Endothelial cell of umbilical vein (primary cell): ENCODE results near the gene C8A. TPM values are rescaled to one million over a fixed set of nuclear protein-coding genes. Genes with fewer than 3 reads are reported as not detected.

Experiments
- BruUV-seq: library from RNA; stranded (reverse); fragments of 400-500 nt; replicated peaks from 2 replicates; lab custom pipeline; 2021; lab: Mats Ljungman, UMichigan
- CTCF ChIA-PET: fragments of 300-600, 350-600 bp; sonication (Branson Sonifier 250); formaldehyde crosslinking; loops from one replicate; lab custom pipeline; 2021; ENCODE audit warnings: antibody characterized with exemption, inconsistent platforms; lab: Charles Lee
- POLR2A ChIA-PET: fragments of 300-600, 350-600 bp; sonication (Branson Sonifier 250); formaldehyde crosslinking; loops from one replicate; lab custom pipeline; 2021; ENCODE audit warnings: antibody characterized with exemption, inconsistent platforms; lab: Charles Lee
- DNase-seq: peaks from one replicate; pipeline ENCODE4 v3.0.0-alpha.2; 2011; ENCODE audit warnings: low read depth, low spot score
- FAIRE-seq: peaks from 2 replicates; lab custom pipeline; 2011; peaks lifted over from hg19 to GRCh38; lab: Jason Lieb, UNC
- H2AFZ ChIP-seq: 2 replicates; pipeline ENCODE4 v1.6.0; 2012; ENCODE audit warnings: low read depth, low read length, control low read depth, inconsistent platforms
- H3K27ac ChIP-seq: 2 replicates; pipeline ENCODE4 v1.5.1; 2011; ENCODE audit warnings: low read depth, mild to moderate bottlenecking, control low read depth, low read length, moderate library complexity; ENCODE audit not compliant: insufficient read depth
- H3K27me3 ChIP-seq, 2 experiments: 2 replicates each; pipeline versions ENCODE4 v1.6.0 to v1.6.1; 2011; ENCODE audit warnings: low read length in 2 of 2, mixed read lengths in 1 of 2; ENCODE audit not compliant: control insufficient read depth in 2 of 2, insufficient read depth in 2 of 2
- H3K36me3 ChIP-seq, 2 experiments: 2 replicates in 1 of 2; 3 replicates in 1 of 2; pipeline ENCODE4 v1.5.1; 2011; ENCODE audit warnings: low read length in 2 of 2, mild to moderate bottlenecking in 1 of 2, moderate library complexity in 1 of 2; ENCODE audit not compliant: control insufficient read depth in 2 of 2, insufficient read depth in 2 of 2; ENCODE audit errors: extremely low read depth in 1 of 2
- H3K4me1 ChIP-seq: 3 replicates; pipeline ENCODE4 v1.5.1; 2011; ENCODE audit warnings: mild to moderate bottlenecking, low read length; ENCODE audit not compliant: control insufficient read depth, insufficient read depth; ENCODE audit errors: extremely low read depth
- H3K4me2 ChIP-seq: 2 replicates; pipeline ENCODE4 v1.6.1; 2011; ENCODE audit warnings: low read length, control low read depth, mixed read lengths; ENCODE audit not compliant: insufficient read depth
- H3K4me3 ChIP-seq, 3 experiments: fragments of 200-600 bp in 1 of 3; sonication (generic), shearing (Covaris generic) in 1 of 3; replicated peaks in 1 of 3; 2 replicates each; pipeline ENCODE4 v1.5.1; 2011 to 2016; ENCODE audit warnings: control low read depth in 3 of 3, low read length in 3 of 3, mild to moderate bottlenecking in 2 of 3, inconsistent platforms in 1 of 3, low read depth in 1 of 3, moderate library complexity in 1 of 3; ENCODE audit not compliant: insufficient read depth in 1 of 3
- H3K79me2 ChIP-seq: 2 replicates; pipeline ENCODE4 v1.6.0; 2012; ENCODE audit warnings: low read length, inconsistent platforms; ENCODE audit not compliant: control insufficient read depth, insufficient read depth
- H3K9ac ChIP-seq: replicated peaks from 2 replicates; pipeline ENCODE3; 2011; ENCODE audit warnings: low read length, control low read depth; ENCODE audit not compliant: insufficient read depth; ENCODE audit errors: extremely low read depth
- H3K9me1 ChIP-seq: replicated peaks from 3 replicates; pipeline ENCODE4 v1.6.0; 2011; ENCODE audit warnings: mild to moderate bottlenecking, low read length; ENCODE audit not compliant: control insufficient read depth, insufficient read depth; ENCODE audit errors: extremely low read depth
- H3K9me3 ChIP-seq: replicated peaks from 2 replicates; pipeline ENCODE4 v1.5.1; 2012; ENCODE audit warnings: low read length, inconsistent platforms; ENCODE audit not compliant: control insufficient read depth, insufficient read depth
- H4K20me1 ChIP-seq: replicated peaks from 2 replicates; pipeline ENCODE3; 2011; ENCODE audit warnings: mild to moderate bottlenecking, low read length; ENCODE audit not compliant: control insufficient read depth, insufficient read depth; ENCODE audit errors: extremely low read depth
- EZH2 ChIP-seq: IDR thresholded peaks from 2 replicates; pipeline ENCODE4 v1.6.1; 2012; ENCODE audit warnings: borderline replicate concordance, low read depth, mild to moderate bottlenecking, moderate library complexity, low read length, inconsistent platforms; ENCODE audit not compliant: severe bottlenecking
- GATA2 ChIP-seq: IDR thresholded peaks from 2 replicates; pipeline ENCODE4 v1.7.0; 2011; ENCODE audit warnings: low read depth, mild to moderate bottlenecking, moderate library complexity, mixed read lengths, low read length; ENCODE audit not compliant: insufficient read length, insufficient read depth
- MAX ChIP-seq: IDR thresholded peaks from 2 replicates; pipeline ENCODE4 v1.6.1; 2011; ENCODE audit not compliant: insufficient read depth, insufficient read length
- MYC ChIP-seq: IDR thresholded peaks from one replicate; pipeline ENCODE4 v1.6.1; 2011; ENCODE audit warnings: mild to moderate bottlenecking, low read depth, low read length
- POLR2AphosphoS5 ChIP-seq: IDR thresholded peaks from 2 replicates; pipeline ENCODE4 v1.6.1; 2012; ENCODE audit warnings: low read depth, mild to moderate bottlenecking, control low read depth, low read length, moderate library complexity; ENCODE audit not compliant: insufficient read depth
- dilution Hi-C: fragments of 300-500 bp; cut with MboI; formaldehyde crosslinking; loops from one replicate; pipeline ENCODE4 v1.15.0; 2019; ENCODE audit warnings: low sequenced_read_pairs; ENCODE audit not compliant: extremely low pct_ligation_motif_present
- intact Hi-C: fragments of 100-400 bp; cut with micrococcal nuclease; formaldehyde crosslinking; loops from one replicate; pipeline ENCODE4 v1.10.0; 2022
- polyA plus RNA-seq, 4 experiments: library from polyadenylated mRNA; depleted of rRNA in 3 of 4; stranded (reverse) in 3 of 4; unstranded in 1 of 4; fragments of >200 nt; gene quantifications; 2 replicates each; pipeline versions ENCODE4 v1.2.1 to v1.2.3, GENCODE V29; 2011 to 2012; ENCODE audit warnings: missing spikeins in 1 of 4
- total RNA-seq: library from RNA; stranded (reverse); gene quantifications from 2 replicates; pipeline ENCODE4 v1.2.3, GENCODE V29; 2021
- TF ChIP-seq, protein P1 (sequence below), 2 donors: IDR thresholded peaks; 1 replicate in 1 of 2; 2 replicates in 1 of 2; pipeline ENCODE4 v1.5.1; 2011; ENCODE audit warnings: low read length in 2 of 2, mild to moderate bottlenecking in 2 of 2, moderate library complexity in 2 of 2, control low read depth in 1 of 2, inconsistent platforms in 1 of 2, low read depth in 1 of 2; ENCODE audit not compliant: insufficient read depth in 1 of 2; ENCODE audit errors: extremely low read depth in 1 of 2

The C8A gene
- total and polyA plus RNA-seq, 2 donors (not counting 3 experiments of a cell fraction or from before 2014, with no cell fraction given): not detected

DNA sequence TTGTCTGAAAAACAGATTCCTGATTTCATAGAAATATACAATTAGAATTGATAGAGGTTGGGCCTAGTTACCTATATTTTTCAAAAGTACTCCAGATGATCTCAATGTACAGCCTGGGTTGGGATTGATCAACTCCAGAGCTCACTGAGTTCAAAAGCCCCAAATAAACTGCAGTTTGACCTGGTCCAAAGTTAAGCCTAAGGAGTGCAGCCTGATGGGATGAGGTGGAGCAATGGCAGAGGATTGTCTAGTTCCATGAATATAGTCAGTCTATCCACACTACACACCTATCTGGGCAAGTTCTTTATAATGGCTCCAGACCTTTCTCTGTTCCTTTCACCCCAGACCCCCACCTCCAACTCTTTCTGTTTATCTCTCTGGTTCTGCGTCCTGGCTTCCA is 49.2 kb downstream of the C8A start:
- Histone ChIP-seq H3K27me3 (no peaks in the 10 kb centered on the region), H4K20me1 (no peaks in the 10 kb centered on the region), H3K36me3 (no peaks in the 10 kb centered on the region), H3K9me1 (no peaks in the 10 kb centered on the region), H2AFZ (no peak overlapping the region), H3K4me3 (no peak overlapping the region), H3K4me2 (no peak overlapping the region), H3K9ac (no peak overlapping the region), H3K79me2 (no peaks in the 10 kb centered on the region), H3K4me1 (no peaks in the 10 kb centered on the region), H3K27ac (no peak overlapping the region), H3K9me3 (no peaks in the 10 kb centered on the region)
- intact Hi-C loops: no loop called here
- CTCF ChIA-PET: no interaction called here
- dilution Hi-C loops: no loop called here
- FAIRE-seq: no peak
- no peak for DNase-seq
- POLR2A ChIA-PET: no interaction called here
- no TSS peak for BruUV-seq
- TF ChIP-seq EZH2: no peak
- TF ChIP-seq GATA2: no peak
- no peak for TF ChIP-seq POLR2AphosphoS5
- no peak for TF ChIP-seq MAX
- TF ChIP-seq, protein P1, sequence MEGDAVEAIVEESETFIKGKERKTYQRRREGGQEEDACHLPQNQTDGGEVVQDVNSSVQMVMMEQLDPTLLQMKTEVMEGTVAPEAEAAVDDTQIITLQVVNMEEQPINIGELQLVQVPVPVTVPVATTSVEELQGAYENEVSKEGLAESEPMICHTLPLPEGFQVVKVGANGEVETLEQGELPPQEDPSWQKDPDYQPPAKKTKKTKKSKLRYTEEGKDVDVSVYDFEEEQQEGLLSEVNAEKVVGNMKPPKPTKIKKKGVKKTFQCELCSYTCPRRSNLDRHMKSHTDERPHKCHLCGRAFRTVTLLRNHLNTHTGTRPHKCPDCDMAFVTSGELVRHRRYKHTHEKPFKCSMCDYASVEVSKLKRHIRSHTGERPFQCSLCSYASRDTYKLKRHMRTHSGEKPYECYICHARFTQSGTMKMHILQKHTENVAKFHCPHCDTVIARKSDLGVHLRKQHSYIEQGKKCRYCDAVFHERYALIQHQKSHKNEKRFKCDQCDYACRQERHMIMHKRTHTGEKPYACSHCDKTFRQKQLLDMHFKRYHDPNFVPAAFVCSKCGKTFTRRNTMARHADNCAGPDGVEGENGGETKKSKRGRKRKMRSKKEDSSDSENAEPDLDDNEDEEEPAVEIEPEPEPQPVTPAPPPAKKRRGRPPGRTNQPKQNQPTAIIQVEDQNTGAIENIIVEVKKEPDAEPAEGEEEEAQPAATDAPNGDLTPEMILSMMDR (IDR thresholded peaks at IDR 0.05; ENCODE audit: extremely low read depth in 1 of 2, insufficient read depth in 1 of 2, low read depth in 1 of 2, low read length in 2 of 2): no peak
- no peak for TF ChIP-seq MYC
